ENCODE data around the gene CCDC88C.

CCDC88C gene

GRCh38 chr14:91300957-91301356 lies 116.7 kb downstream of the CCDC88C start:
- H3K4me3 ChIP-seq (ENCODE audit: control insufficient read depth, low read depth, low read length) = no peak overlapping the region
- DNase-seq (ENCODE audit: low read depth) = no peak
- no peak for TF ChIP-seq CTCF (IDR thresholded peaks at IDR 0.05; ENCODE audit: control insufficient read depth, insufficient read depth, low read depth, low read length, missing control alignments)

GRCh38 chr14:91300283-91300895 lies 117.2 kb downstream of the CCDC88C start:
- H3K4me3 ChIP-seq (ENCODE audit: control insufficient read depth, low read depth, low read length) = no peak overlapping the region
- TF ChIP-seq CTCF (IDR thresholded peaks at IDR 0.05; ENCODE audit: control insufficient read depth, insufficient read depth, low read depth, low read length, missing control alignments) = no peak
- no peak for DNase-seq (ENCODE audit: low read depth)

- DNase-seq (ENCODE audit: low read depth) = no peak
- TF ChIP-seq CTCF (IDR thresholded peaks at IDR 0.05; ENCODE audit: control insufficient read depth, insufficient read depth, low read depth, low read length, missing control alignments) = no peak
- H3K4me3 ChIP-seq (ENCODE audit: control insufficient read depth, low read depth, low read length) = no peak overlapping the region
Measured at GRCh38 chr14:91299121-91300115, 118.2 kb downstream of the CCDC88C start.

- no peak for DNase-seq (ENCODE audit: low read depth)
- TF ChIP-seq CTCF (IDR thresholded peaks at IDR 0.05; ENCODE audit: control insufficient read depth, insufficient read depth, low read depth, low read length, missing control alignments) = no peak
- no peak overlapping the region for H3K4me3 ChIP-seq (ENCODE audit: control insufficient read depth, low read depth, low read length)
Measured at GRCh38 chr14:91298576-91298975, 119.0 kb downstream of the CCDC88C start.

- TF ChIP-seq CTCF (IDR thresholded peaks at IDR 0.05; ENCODE audit: control insufficient read depth, insufficient read depth, low read depth, low read length, missing control alignments) = no peak
- no peak overlapping the region for H3K4me3 ChIP-seq (ENCODE audit: control insufficient read depth, low read depth, low read length)
- DNase-seq (ENCODE audit: low read depth) = no peak
Measured at GRCh38 chr14:91297081-91297711, 120.4 kb downstream of the CCDC88C start.

Data from AG09309 (cell line).